Right atrium auricular region (tissue), 2 donors: ENCODE data around the gene BORCS5. TPM values are rescaled to one million over a fixed set of nuclear protein-coding genes. Genes with fewer than 3 reads are reported as not detected.

ENCODE experiments used
- DNase-seq: peaks from one replicate; pipeline ENCODE4 v3.0.0-alpha.2; 2019; ENCODE audit warnings: low spot score
- H3K27ac ChIP-seq, 2 donors: fragments of 200-600 bp; sonication (generic); 1 replicate in 1 of 2; 2 replicates in 1 of 2; pipeline ENCODE4 v1.5.1; 2016 to 2019
- H3K27me3 ChIP-seq, 2 donors: fragments of 200-600 bp; sonication (generic); one replicate each; pipeline versions ENCODE4 v1.5.1 to v1.6.0; 2017 to 2019
- H3K36me3 ChIP-seq: fragments of 200-600 bp; sonication (generic); one replicate; pipeline ENCODE4 v1.5.1; 2016
- H3K4me1 ChIP-seq, 2 donors: fragments of 200-600 bp; sonication (generic); one replicate each; pipeline versions ENCODE4 v1.5.1 to v1.6.0; 2017 to 2019
- H3K4me3 ChIP-seq, 2 donors: fragments of 200-600 bp; sonication (generic); 1 replicate in 1 of 2; 2 replicates in 1 of 2; pipeline ENCODE4 v1.5.1; 2017 to 2019; ENCODE audit warnings: mild to moderate bottlenecking in 1 of 2, moderate library complexity in 1 of 2
- H3K9me3 ChIP-seq, 2 donors: fragments of 200-600 bp; sonication (generic); one replicate each; pipeline ENCODE4 v1.5.1; 2019
- CTCF ChIP-seq, 2 donors: fragments of 200-600 bp; sonication (generic); IDR thresholded peaks; one replicate each; pipeline ENCODE4 v1.5.1; 2019; ENCODE audit warnings: antibody characterized with exemption in 2 of 2
- total RNA-seq, 2 donors: library from RNA; depleted of rRNA; stranded (reverse); fragments of >200 nt; gene quantifications; one replicate each; pipeline ENCODE4 v1.1.0, GENCODE V29; 2016

Gene BORCS5
- total RNA-seq, 2 donors from 2014 or later = 6.2 to 8.0 TPM

GRCh38 chr12:12399776-12400305 lies 43.0 kb downstream of the BORCS5 start:
- no peak overlapping the region for H3K4me3 ChIP-seq
- H3K27me3 ChIP-seq = no peaks in the 10 kb centered on the region
- H3K9me3 ChIP-seq = no peaks in the 10 kb centered on the region
- DNase-seq = no peak
- H3K36me3 ChIP-seq = no peaks in the 10 kb centered on the region
- peak overlapping the region in 1 of 2 donors; percentile 33 for H3K27ac ChIP-seq
- H3K4me1 ChIP-seq = peaks cover 0 to 31% of the 10 kb centered on the region in 2 donors
- no peak for TF ChIP-seq CTCF (IDR thresholded peaks at IDR 0.05)

- no peaks in the 10 kb centered on the region for H3K36me3 ChIP-seq
- no peak overlapping the region for H3K4me3 ChIP-seq
- H3K4me1 ChIP-seq = peaks cover 0 to 31% of the 10 kb centered on the region in 2 donors
- H3K9me3 ChIP-seq = no peaks in the 10 kb centered on the region
- no peak overlapping the region for H3K27ac ChIP-seq
- H3K27me3 ChIP-seq = no peaks in the 10 kb centered on the region
- no peak for DNase-seq
- no peak for TF ChIP-seq CTCF (IDR thresholded peaks at IDR 0.05)
Measured at GRCh38 chr12:12400793-12401192, 43.9 kb downstream of the BORCS5 start.

- H3K27me3 ChIP-seq = no peaks in the 10 kb centered on the region
- no peaks in the 10 kb centered on the region for H3K36me3 ChIP-seq
- H3K9me3 ChIP-seq = no peaks in the 10 kb centered on the region
- no peak overlapping the region for H3K27ac ChIP-seq
- H3K4me1 ChIP-seq = peaks cover 0 to 11% of the 10 kb centered on the region in 2 donors
- no peak overlapping the region for H3K4me3 ChIP-seq
- no peak for TF ChIP-seq CTCF (IDR thresholded peaks at IDR 0.05)
- DNase-seq = no peak
Measured at GRCh38 chr12:12403264-12404248, 46.7 kb downstream of the BORCS5 start.

- peaks cover 0 to 7% of the 10 kb centered on the region in 2 donors for H3K4me1 ChIP-seq
- DNase-seq = no peak
- no peak for TF ChIP-seq CTCF (IDR thresholded peaks at IDR 0.05)
- H3K27ac ChIP-seq = no peak overlapping the region
- H3K9me3 ChIP-seq = no peaks in the 10 kb centered on the region
- H3K27me3 ChIP-seq = no peaks in the 10 kb centered on the region
- no peaks in the 10 kb centered on the region for H3K36me3 ChIP-seq
- no peak overlapping the region for H3K4me3 ChIP-seq
Measured at GRCh38 chr12:12404297-12404696, 47.4 kb downstream of the BORCS5 start.

- Histone ChIP-seq H3K27me3 (no peaks in the 10 kb centered on the region), H3K36me3 (no peaks in the 10 kb centered on the region), H3K9me3 (no peaks in the 10 kb centered on the region), H3K4me1 (peaks cover 0 to 7% of the 10 kb centered on the region in 2 donors), H3K4me3 (no peak overlapping the region), H3K27ac (no peak overlapping the region)
- TF ChIP-seq CTCF (IDR thresholded peaks at IDR 0.05) = no peak
- DNase-seq = no peak
Measured at GRCh38 chr12:12405882-12406281, 49.0 kb downstream of the BORCS5 start.
